Vagina (tissue), 2 donors: ENCODE results near the gene PTPRK. TPM values are rescaled to one million over a fixed set of nuclear protein-coding genes. Genes with fewer than 3 reads are reported as not detected.

ENCODE experiments used
- DNase-seq, 2 donors: peaks; one replicate each; pipeline ENCODE4 v3.0.0-alpha.2; 2017; ENCODE audit errors: extremely low spot score in 2 of 2
- H3K27ac ChIP-seq: fragments of 200-600 bp; sonication (generic); one replicate; pipeline ENCODE4 v1.5.1; 2019
- H3K27me3 ChIP-seq: fragments of 200-600 bp; sonication (generic); one replicate; pipeline ENCODE4 v1.5.1; 2019
- H3K36me3 ChIP-seq, 2 donors: fragments of 200-600 bp; sonication (generic); one replicate each; pipeline ENCODE4 v1.5.1; 2017 to 2019
- H3K4me1 ChIP-seq: fragments of 200-600 bp; sonication (generic); one replicate; pipeline ENCODE4 v1.5.1; 2019
- H3K4me3 ChIP-seq, 2 donors: fragments of 200-600 bp; sonication (generic); 1 replicate in 1 of 2; 2 replicates in 1 of 2; pipeline ENCODE4 v1.5.1; 2016 to 2019
- H3K9me3 ChIP-seq: fragments of 200-600 bp; sonication (generic); one replicate; pipeline ENCODE4 v1.5.1; 2019
- POLR2A ChIP-seq, 2 donors: fragments of 450-650 bp; IDR thresholded peaks; one replicate each; pipeline ENCODE4 v1.6.1; 2017; ENCODE audit warnings: antibody characterized with exemption in 2 of 2, mild to moderate bottlenecking in 2 of 2, moderate library complexity in 2 of 2
- POLR2AphosphoS5 ChIP-seq, 2 donors: sonication (generic); formaldehyde crosslinking; IDR thresholded peaks; one replicate each; pipeline ENCODE4 v1.9.0; 2017; ENCODE audit warnings: antibody characterized with exemption in 2 of 2, mild to moderate bottlenecking in 2 of 2, low read depth in 1 of 2; ENCODE audit not compliant: insufficient read depth in 1 of 2
- intact Hi-C: fragments of 100-400 bp; cut with DNase I; formaldehyde crosslinking; loops from one replicate; pipeline ENCODE4 v1.15.1; 2023
- total RNA-seq: library from RNA; depleted of rRNA; stranded (reverse); fragments of >200 nt; gene quantifications from one replicate; pipeline ENCODE4 v1.2.3, GENCODE V29; 2016
- TF ChIP-seq, protein P1 (sequence below), 3 experiments: fragments of 450-650 bp in 2 of 3; fragments of 200-600 bp in 1 of 3; sonication (generic) in 1 of 3; IDR thresholded peaks; one replicate each; pipeline ENCODE4 v1.5.1; 2017 to 2019; ENCODE audit warnings: antibody characterized with exemption in 3 of 3, mild to moderate bottlenecking in 2 of 3, moderate library complexity in 2 of 3

The PTPRK gene
- total RNA-seq, 1 donor from 2014 or later, result 82.5 TPM

DNA sequence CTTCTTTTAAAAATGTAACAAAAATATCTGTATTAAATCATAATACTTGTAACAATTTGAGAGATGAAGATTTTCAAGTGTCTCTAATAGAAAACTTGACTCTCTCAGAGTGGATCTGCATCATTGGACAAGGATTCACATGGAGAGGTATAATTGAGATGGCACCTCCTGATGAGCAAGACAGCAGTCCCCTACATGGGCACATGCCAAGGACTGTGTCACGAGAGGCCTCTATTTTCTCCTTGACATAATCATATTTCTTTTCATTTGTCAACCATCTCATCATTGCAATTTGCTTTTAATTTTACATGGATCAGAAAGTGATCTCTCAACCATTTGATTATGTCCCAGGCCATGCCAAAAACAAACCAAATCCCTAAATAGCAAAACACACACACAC lies 412.7 kb downstream of the PTPRK start:
- no peak overlapping the region for H3K4me3 ChIP-seq
- peaks cover 11% of the 10 kb centered on the region for H3K4me1 ChIP-seq
- H3K9me3 ChIP-seq, result no peaks in the 10 kb centered on the region
- intact Hi-C loops, result no loop called here
- H3K36me3 ChIP-seq, result no peaks in the 10 kb centered on the region
- H3K27ac ChIP-seq, result no peak overlapping the region
- DNase-seq, result no peak
- no peaks in the 10 kb centered on the region for H3K27me3 ChIP-seq
- TF ChIP-seq POLR2A (IDR thresholded peaks at IDR 0.05) (no peak), POLR2AphosphoS5 (IDR thresholded peaks at IDR 0.05; ENCODE audit: insufficient read depth in 1 of 2, low read depth in 1 of 2) (no peak)
- TF ChIP-seq, protein P1, sequence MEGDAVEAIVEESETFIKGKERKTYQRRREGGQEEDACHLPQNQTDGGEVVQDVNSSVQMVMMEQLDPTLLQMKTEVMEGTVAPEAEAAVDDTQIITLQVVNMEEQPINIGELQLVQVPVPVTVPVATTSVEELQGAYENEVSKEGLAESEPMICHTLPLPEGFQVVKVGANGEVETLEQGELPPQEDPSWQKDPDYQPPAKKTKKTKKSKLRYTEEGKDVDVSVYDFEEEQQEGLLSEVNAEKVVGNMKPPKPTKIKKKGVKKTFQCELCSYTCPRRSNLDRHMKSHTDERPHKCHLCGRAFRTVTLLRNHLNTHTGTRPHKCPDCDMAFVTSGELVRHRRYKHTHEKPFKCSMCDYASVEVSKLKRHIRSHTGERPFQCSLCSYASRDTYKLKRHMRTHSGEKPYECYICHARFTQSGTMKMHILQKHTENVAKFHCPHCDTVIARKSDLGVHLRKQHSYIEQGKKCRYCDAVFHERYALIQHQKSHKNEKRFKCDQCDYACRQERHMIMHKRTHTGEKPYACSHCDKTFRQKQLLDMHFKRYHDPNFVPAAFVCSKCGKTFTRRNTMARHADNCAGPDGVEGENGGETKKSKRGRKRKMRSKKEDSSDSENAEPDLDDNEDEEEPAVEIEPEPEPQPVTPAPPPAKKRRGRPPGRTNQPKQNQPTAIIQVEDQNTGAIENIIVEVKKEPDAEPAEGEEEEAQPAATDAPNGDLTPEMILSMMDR (IDR thresholded peaks at IDR 0.05), result no peak

DNA sequence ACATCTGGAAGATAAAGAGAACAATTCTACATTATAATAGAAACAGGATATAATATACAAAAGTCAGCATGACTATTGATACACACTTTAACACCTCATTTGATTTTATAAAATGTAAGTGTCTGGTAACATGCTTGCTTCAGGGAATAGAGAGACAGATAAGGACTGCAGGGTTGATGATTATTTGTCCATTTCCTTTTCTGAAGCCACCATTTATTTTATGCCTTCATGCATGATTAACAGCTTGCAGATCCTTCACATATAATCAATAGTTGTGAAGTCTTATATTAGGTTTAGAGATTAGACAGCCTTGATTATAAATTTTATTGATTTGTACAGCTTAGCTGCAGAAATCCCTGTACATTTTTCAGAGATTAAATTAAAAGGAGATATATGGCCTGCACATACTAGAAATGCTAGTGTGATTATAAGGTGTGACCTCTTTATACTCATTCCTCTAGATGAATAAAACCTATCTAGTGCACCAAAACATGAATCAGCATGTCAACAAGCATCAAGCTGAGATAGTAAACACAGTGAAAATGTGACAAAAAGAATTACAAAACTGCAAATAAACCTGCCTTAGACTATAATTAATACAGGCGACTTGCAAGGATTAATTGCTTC lies 420.7 kb downstream of the PTPRK start:
- H3K27ac ChIP-seq, result no peak overlapping the region
- H3K36me3 ChIP-seq, result no peaks in the 10 kb centered on the region
- no peak overlapping the region for H3K4me3 ChIP-seq
- H3K9me3 ChIP-seq, result no peaks in the 10 kb centered on the region
- H3K4me1 ChIP-seq, result no peaks in the 10 kb centered on the region
- DNase-seq, result no peak
- H3K27me3 ChIP-seq, result no peaks in the 10 kb centered on the region
- no peak for TF ChIP-seq POLR2AphosphoS5 (IDR thresholded peaks at IDR 0.05; ENCODE audit: insufficient read depth in 1 of 2, low read depth in 1 of 2)
- TF ChIP-seq, protein P1 (IDR thresholded peaks at IDR 0.05), result no peak
- no peak for TF ChIP-seq POLR2A (IDR thresholded peaks at IDR 0.05)
- intact Hi-C loops, result no loop called here

DNA sequence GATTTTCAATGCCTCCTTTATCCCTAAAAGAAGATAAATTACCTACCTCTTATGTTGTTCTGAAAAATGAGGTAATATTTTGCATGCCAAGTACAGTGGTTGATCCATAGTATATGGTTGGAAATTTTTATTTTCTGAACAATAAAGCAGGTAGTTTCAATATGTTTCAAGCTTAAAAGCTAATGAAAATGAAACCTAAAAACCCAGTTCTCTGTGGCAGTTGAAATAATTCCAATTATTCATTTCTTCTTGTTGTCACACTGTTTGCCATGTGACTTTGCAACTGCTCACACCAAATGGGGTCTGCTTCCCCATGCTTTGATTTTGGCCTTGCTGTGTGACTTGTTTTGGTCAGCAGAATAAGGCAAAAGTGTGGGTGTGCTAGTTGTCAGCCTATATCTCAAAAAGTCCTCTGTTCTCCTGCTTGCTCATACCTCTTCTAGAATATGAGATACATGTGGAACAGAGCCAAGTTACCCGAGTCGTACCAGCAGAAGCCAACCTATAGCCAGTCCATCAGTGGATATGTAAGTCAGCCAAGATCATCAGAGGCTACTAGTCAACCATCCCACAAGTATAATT lies 422.3 kb downstream of the PTPRK start:
- intact Hi-C loops, result no loop called here
- H3K36me3 ChIP-seq, result no peaks in the 10 kb centered on the region
- H3K9me3 ChIP-seq, result no peaks in the 10 kb centered on the region
- H3K27me3 ChIP-seq, result no peaks in the 10 kb centered on the region
- H3K4me3 ChIP-seq, result no peak overlapping the region
- TF ChIP-seq, protein P1 (IDR thresholded peaks at IDR 0.05), result no peak
- TF ChIP-seq POLR2AphosphoS5 (IDR thresholded peaks at IDR 0.05; ENCODE audit: insufficient read depth in 1 of 2, low read depth in 1 of 2) (no peak), POLR2A (IDR thresholded peaks at IDR 0.05) (no peak)
- no peaks in the 10 kb centered on the region for H3K4me1 ChIP-seq
- no peak for DNase-seq
- no peak overlapping the region for H3K27ac ChIP-seq

DNA sequence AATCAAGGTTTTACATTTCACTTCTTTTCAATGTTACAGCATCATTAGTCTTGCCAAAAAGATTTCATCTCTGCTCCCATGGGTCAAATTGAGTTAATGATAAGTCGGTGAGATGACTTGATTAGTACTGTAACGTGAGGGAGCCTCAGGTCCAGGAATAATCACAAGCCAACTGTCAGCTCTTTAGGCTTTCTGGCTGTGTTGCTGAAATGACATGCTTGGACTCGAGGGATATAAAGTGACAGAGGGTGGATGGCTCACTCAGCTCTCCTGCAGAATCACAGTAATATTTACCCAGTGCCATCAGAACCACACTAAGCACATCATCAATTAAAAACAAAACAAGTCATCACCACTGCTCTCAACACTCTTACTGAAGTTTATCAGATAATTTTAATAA lies 423.4 kb downstream of the PTPRK start:
- Histone ChIP-seq H3K9me3 (no peaks in the 10 kb centered on the region), H3K27me3 (no peaks in the 10 kb centered on the region), H3K4me3 (no peak overlapping the region), H3K36me3 (no peaks in the 10 kb centered on the region), H3K27ac (no peak overlapping the region), H3K4me1 (no peaks in the 10 kb centered on the region)
- no peak for TF ChIP-seq POLR2AphosphoS5 (IDR thresholded peaks at IDR 0.05; ENCODE audit: insufficient read depth in 1 of 2, low read depth in 1 of 2)
- no peak for TF ChIP-seq POLR2A (IDR thresholded peaks at IDR 0.05)
- TF ChIP-seq, protein P1 (IDR thresholded peaks at IDR 0.05), result no peak
- intact Hi-C loops, result no loop called here
- DNase-seq, result no peak

DNA sequence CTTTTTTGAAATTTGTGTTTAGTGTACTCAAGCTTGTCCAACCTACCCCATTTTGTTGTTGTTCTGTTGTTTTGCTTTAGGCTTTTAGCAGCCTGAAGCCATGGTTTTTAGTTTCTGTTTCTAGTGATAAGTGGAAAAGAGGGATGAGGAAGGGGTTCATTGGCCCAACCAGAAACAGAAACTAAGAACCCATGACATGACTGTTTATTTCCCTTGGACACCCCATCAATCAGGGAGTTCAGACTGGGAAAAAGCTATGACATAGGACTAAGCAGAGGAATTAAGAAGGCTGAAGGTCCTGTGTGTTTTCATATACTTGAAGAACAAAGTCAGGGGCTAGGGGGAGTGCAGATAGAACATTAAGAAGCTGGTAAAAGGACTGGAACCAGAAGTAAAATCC lies 425.0 kb downstream of the PTPRK start:
- no peaks in the 10 kb centered on the region for H3K27me3 ChIP-seq
- H3K36me3 ChIP-seq, result no peaks in the 10 kb centered on the region
- no peaks in the 10 kb centered on the region for H3K9me3 ChIP-seq
- no peak overlapping the region for H3K4me3 ChIP-seq
- intact Hi-C loops, result no loop called here
- no peaks in the 10 kb centered on the region for H3K4me1 ChIP-seq
- DNase-seq, result no peak
- TF ChIP-seq POLR2AphosphoS5 (IDR thresholded peaks at IDR 0.05; ENCODE audit: insufficient read depth in 1 of 2, low read depth in 1 of 2) (no peak), POLR2A (IDR thresholded peaks at IDR 0.05) (no peak)
- TF ChIP-seq, protein P1 (IDR thresholded peaks at IDR 0.05), result no peak
- H3K27ac ChIP-seq, result no peak overlapping the region
